ELF-1 (cell line): ENCODE data around the gene FBXW9.
"Not testable (repeated sequence)": the region's sequence is repeated elsewhere in the genome, so short reads cannot be mapped to it uniquely, and the experiment has no call there.

ENCODE experiments used
- DNase-seq: peaks from one replicate; pipeline ENCODE4 v3.0.0-alpha.2; 2016; ENCODE audit warnings: low read depth, low spot score

The FBXW9 gene

GRCh38 chr19:12656899-12657571, 39.4 kb downstream of the FBXW9 start:
- peak; percentile 61 for DNase-seq

GRCh38 chr19:12655546-12655945, 40.9 kb downstream of the FBXW9 start:
- no peak for DNase-seq

GRCh38 chr19:12652219-12652618, 44.2 kb downstream of the FBXW9 start:
- no peak for DNase-seq

GRCh38 chr19:12649941-12650340, 46.5 kb downstream of the FBXW9 start:
- no peak for DNase-seq

GRCh38 chr19:12648088-12648487, 48.3 kb downstream of the FBXW9 start:
- DNase-seq: peak; percentile 74

- peak; percentile 88 for DNase-seq
Measured at GRCh38 chr19:12647490-12648071, 48.9 kb downstream of the FBXW9 start.

GRCh38 chr19:12647047-12647446, 49.4 kb downstream of the FBXW9 start:
- DNase-seq: no peak

- no peak for DNase-seq
Measured at GRCh38 chr19:12646551-12646950, 49.9 kb downstream of the FBXW9 start.

GRCh38 chr19:12643716-12644115, 52.7 kb downstream of the FBXW9 start:
- DNase-seq: not testable (repeated sequence)

- no peak for DNase-seq
Measured at GRCh38 chr19:12642506-12642905, 53.9 kb downstream of the FBXW9 start.

GRCh38 chr19:12641456-12641855, 55.0 kb downstream of the FBXW9 start:
- no peak for DNase-seq

GRCh38 chr19:12639901-12640613, 56.4 kb downstream of the FBXW9 start:
- DNase-seq: peak; percentile 95
